GM18867 (cell line): ENCODE measurements around the gene NAGA.
"Not testable (repeated sequence)": the region's sequence is repeated elsewhere in the genome, so short reads cannot be mapped to it uniquely, and the experiment has no call there.

Experiments used
- ATAC-seq: cut with Tn5 transposase; IDR thresholded peaks from one replicate; pipeline ENCODE4 v1.9.1; 2021; ENCODE audit warnings: mild to moderate bottlenecking, moderate library complexity; ENCODE audit not compliant: unreplicated experiment

Gene NAGA

GRCh38 chr22:42076764-42077485 lies 6.3 kb upstream of the NAGA start:
- ATAC-seq = no peak

- no peak for ATAC-seq
Measured at GRCh38 chr22:42074846-42075676, 4.4 kb upstream of the NAGA start.

- no peak for ATAC-seq
Measured at GRCh38 chr22:42074132-42074811, 3.7 kb upstream of the NAGA start, which contains the start of gene PHETA2. PHETA2 (plus strand) TSS chr22:42074248; CDS start chr22:42077294, 3,046 bp downstream.

- ATAC-seq = no peak
Measured at GRCh38 chr22:42073621-42074041, 3.0 kb upstream of the NAGA start.

GRCh38 chr22:42072606-42073330 lies 2.2 kb upstream of the NAGA start:
- no peak for ATAC-seq

GRCh38 chr22:42071508-42071907 lies 896 bp upstream of the NAGA start:
- not testable (repeated sequence) for ATAC-seq

GRCh38 chr22:42069801-42070516 lies 653 bp downstream of the NAGA start:
- peak; percentile 18 for ATAC-seq

- no peak for ATAC-seq
Measured at GRCh38 chr22:42068291-42068690, 2.3 kb downstream of the NAGA start.

- no peak for ATAC-seq
Measured at GRCh38 chr22:42067671-42068251, 2.9 kb downstream of the NAGA start.

- no peak for ATAC-seq
Measured at GRCh38 chr22:42066937-42067336, 3.7 kb downstream of the NAGA start.

- ATAC-seq = no peak
Measured at GRCh38 chr22:42066126-42066761, 4.4 kb downstream of the NAGA start.

GRCh38 chr22:42065438-42066125 lies 5.0 kb downstream of the NAGA start:
- no peak for ATAC-seq

GRCh38 chr22:42064629-42065028 lies 6.0 kb downstream of the NAGA start:
- ATAC-seq = no peak

- no peak for ATAC-seq
Measured at GRCh38 chr22:42062506-42063170, 8.0 kb downstream of the NAGA start.

- ATAC-seq = no peak
Measured at GRCh38 chr22:42061041-42061440, 9.6 kb downstream of the NAGA start.

- no peak for ATAC-seq
Measured at GRCh38 chr22:42060489-42060888, 10.1 kb downstream of the NAGA start.

- ATAC-seq = no peak
Measured at GRCh38 chr22:42056757-42057511, 13.7 kb downstream of the NAGA start.
